ENCODE results near the gene ZNF24.

The ZNF24 gene

GRCh38 chr18:35343936-35344735 lies at the start of gene ZNF24:
Gene ZNF24 (minus strand): TSS chr18:35344420. CDS start chr18:35340650, 3,770 bp downstream.
- Mint-ChIP-seq H3K27me3 (no peaks in the 10 kb centered on the region), H3K9me3 (ENCODE audit: low read depth) (no peaks in the 10 kb centered on the region), H3K4me3 (peak within 1 kb of the TSS; percentile 97), H3K27ac (peak within 1 kb of the TSS; percentile 88), H3K36me3 (peaks cover 5% of the 10 kb centered on the region), H3K4me1 (ENCODE audit: low read depth) (peaks cover 49% of the 10 kb centered on the region)

GRCh38 chr18:35393716-35394115 lies 49.5 kb upstream of the ZNF24 start:
- no peaks in the 10 kb centered on the region for H3K4me1 Mint-ChIP-seq (ENCODE audit: low read depth)
- H3K36me3 Mint-ChIP-seq = peaks cover 8% of the 10 kb centered on the region
- H3K27ac Mint-ChIP-seq = no peak overlapping the region
- H3K4me3 Mint-ChIP-seq = no peak overlapping the region
- H3K27me3 Mint-ChIP-seq = peaks cover 6% of the 10 kb centered on the region
- H3K9me3 Mint-ChIP-seq (ENCODE audit: low read depth) = peaks cover 4% of the 10 kb centered on the region

DNA sequence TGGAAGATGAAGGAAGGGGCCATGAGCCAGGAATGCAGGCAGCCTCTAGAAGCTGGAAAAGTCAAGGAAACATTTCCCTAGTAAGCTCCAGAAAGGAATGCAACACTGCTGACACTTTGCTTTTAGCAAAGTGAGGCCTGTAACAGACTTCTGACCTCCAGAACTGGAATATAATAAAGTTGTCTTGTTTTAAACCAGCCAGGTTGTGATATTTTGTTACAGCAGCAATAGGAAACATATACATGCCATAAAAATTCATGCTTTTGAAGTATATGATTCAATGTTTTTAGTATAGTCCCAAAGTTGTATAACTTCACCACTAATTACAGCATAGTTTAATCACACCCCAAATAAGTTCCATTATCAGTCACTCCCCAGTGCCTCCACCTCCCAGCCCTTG lies 48.2 kb upstream of the ZNF24 start:
- peaks cover 2% of the 10 kb centered on the region for H3K27me3 Mint-ChIP-seq
- peaks cover 4% of the 10 kb centered on the region for H3K9me3 Mint-ChIP-seq (ENCODE audit: low read depth)
- no peak overlapping the region for H3K27ac Mint-ChIP-seq
- no peak overlapping the region for H3K4me3 Mint-ChIP-seq
- H3K36me3 Mint-ChIP-seq = peaks cover 6% of the 10 kb centered on the region
- H3K4me1 Mint-ChIP-seq (ENCODE audit: low read depth) = no peaks in the 10 kb centered on the region

GRCh38 chr18:35390951-35391700 lies 46.9 kb upstream of the ZNF24 start:
- Mint-ChIP-seq H3K9me3 (ENCODE audit: low read depth) (peaks cover 4% of the 10 kb centered on the region), H3K4me3 (no peak overlapping the region), H3K4me1 (ENCODE audit: low read depth) (peaks cover 2% of the 10 kb centered on the region), H3K36me3 (peaks cover 6% of the 10 kb centered on the region), H3K27me3 (peaks cover 8% of the 10 kb centered on the region), H3K27ac (no peak overlapping the region)

DNA sequence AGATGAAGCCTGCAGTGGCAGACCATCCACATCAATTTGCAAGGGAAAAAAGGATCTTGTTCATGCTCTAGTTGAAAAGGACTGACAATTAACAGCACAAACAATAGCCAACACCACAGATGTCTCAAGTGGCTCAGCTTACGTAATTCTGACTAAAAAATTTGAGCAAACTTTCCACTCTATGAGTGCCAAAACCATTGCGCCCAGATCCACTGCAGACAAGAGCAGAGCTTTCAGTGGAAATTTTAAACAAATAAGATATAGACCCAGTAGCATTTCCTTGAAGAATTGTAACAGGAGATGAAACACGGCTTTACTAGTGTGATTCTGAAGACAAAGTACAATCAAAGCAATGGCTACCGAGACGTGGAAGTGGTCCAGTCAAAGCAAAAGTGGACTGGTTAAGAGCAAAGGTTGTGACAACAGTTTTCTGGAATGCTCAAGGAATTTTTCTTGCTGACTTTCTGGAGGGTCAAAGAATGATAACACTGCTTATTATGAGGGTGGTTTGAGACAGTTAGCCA lies 44.9 kb upstream of the ZNF24 start:
- Mint-ChIP-seq H3K9me3 (ENCODE audit: low read depth) (peaks cover 4% of the 10 kb centered on the region), H3K4me1 (ENCODE audit: low read depth) (peaks cover 2% of the 10 kb centered on the region), H3K36me3 (peaks cover 3% of the 10 kb centered on the region), H3K4me3 (no peak overlapping the region), H3K27ac (no peak overlapping the region), H3K27me3 (peaks cover 8% of the 10 kb centered on the region)

GRCh38 chr18:35387152-35387571 lies 42.9 kb upstream of the ZNF24 start:
- no peaks in the 10 kb centered on the region for H3K9me3 Mint-ChIP-seq (ENCODE audit: low read depth)
- H3K4me3 Mint-ChIP-seq = no peak overlapping the region
- peaks cover 8% of the 10 kb centered on the region for H3K27me3 Mint-ChIP-seq
- H3K36me3 Mint-ChIP-seq = no peaks in the 10 kb centered on the region
- H3K4me1 Mint-ChIP-seq (ENCODE audit: low read depth) = peaks cover 2% of the 10 kb centered on the region
- H3K27ac Mint-ChIP-seq = no peak overlapping the region

GRCh38 chr18:35386600-35387100 lies 42.4 kb upstream of the ZNF24 start:
- Mint-ChIP-seq H3K4me3 (no peak overlapping the region), H3K4me1 (ENCODE audit: low read depth) (peaks cover 2% of the 10 kb centered on the region), H3K27ac (no peak overlapping the region), H3K36me3 (no peaks in the 10 kb centered on the region), H3K27me3 (peaks cover 8% of the 10 kb centered on the region), H3K9me3 (ENCODE audit: low read depth) (no peaks in the 10 kb centered on the region)

DNA sequence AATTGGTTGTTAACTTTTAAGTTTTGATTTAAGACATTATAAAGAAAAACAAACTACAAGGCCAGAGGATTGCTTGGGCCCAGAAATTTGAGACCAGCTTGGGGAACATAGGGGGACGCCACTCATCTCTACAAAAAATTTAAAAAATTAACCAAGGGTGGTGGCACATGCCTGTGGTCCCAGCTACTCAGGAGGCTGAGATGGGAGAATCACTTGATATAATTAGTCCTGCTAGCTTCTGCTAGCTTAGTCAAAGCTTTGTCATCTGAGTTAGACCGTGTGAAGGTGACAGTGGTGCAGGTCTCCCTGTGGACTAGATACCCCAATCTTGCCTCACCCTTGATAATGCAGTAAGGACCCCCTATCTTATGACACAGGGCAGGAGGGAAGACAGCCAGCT lies 38.9 kb upstream of the ZNF24 start:
- Mint-ChIP-seq H3K4me3 (no peak overlapping the region), H3K27me3 (peaks cover 7% of the 10 kb centered on the region), H3K36me3 (no peaks in the 10 kb centered on the region), H3K27ac (no peak overlapping the region), H3K4me1 (ENCODE audit: low read depth) (peaks cover 2% of the 10 kb centered on the region), H3K9me3 (ENCODE audit: low read depth) (no peaks in the 10 kb centered on the region)

- Mint-ChIP-seq H3K4me1 (ENCODE audit: low read depth) (peaks cover 5% of the 10 kb centered on the region), H3K4me3 (no peak overlapping the region), H3K9me3 (ENCODE audit: low read depth) (no peaks in the 10 kb centered on the region), H3K27ac (no peak overlapping the region), H3K36me3 (no peaks in the 10 kb centered on the region), H3K27me3 (no peaks in the 10 kb centered on the region)
Measured at GRCh38 chr18:35379421-35379820, 35.2 kb upstream of the ZNF24 start.

GRCh38 chr18:35378574-35378896 lies 34.3 kb upstream of the ZNF24 start:
- Mint-ChIP-seq H3K27ac (no peak overlapping the region), H3K4me1 (ENCODE audit: low read depth) (peaks cover 5% of the 10 kb centered on the region), H3K4me3 (peak overlapping the region; percentile 2), H3K9me3 (ENCODE audit: low read depth) (no peaks in the 10 kb centered on the region), H3K36me3 (no peaks in the 10 kb centered on the region), H3K27me3 (no peaks in the 10 kb centered on the region)

DNA sequence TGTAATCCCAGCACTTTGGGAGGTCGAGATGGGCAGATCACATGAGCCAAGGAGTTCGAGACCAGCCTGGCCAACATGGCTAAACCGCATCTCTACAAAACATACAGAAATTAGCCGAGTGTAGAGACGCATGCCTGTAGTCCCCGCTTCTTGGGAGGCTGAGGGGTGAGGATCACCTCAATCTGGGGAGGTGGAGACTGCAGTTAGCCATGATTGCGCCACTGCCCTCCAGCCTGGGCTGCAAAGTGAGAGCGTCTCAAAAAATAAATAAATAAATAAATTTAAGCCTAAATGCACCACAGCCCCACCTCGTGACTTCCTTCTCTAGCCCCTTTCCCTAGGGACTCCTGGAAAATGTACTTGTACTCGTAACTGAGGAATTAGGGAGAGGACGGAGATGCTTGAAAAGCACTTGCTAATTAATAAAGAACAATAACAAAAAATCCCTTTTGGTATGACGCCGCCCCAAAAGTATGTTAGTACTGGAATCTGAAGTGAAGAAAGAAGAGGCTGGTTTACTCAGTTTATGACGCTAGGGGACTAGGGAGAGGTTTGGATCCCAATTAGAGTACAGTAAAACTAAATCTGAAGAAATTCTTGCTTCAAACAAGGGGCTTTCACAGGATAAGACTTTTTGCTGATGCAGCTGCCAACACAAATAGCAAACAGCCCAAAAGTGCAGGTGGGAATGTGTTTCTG lies 33.8 kb upstream of the ZNF24 start:
- peak overlapping the region; percentile 78 for H3K4me3 Mint-ChIP-seq
- peaks cover 5% of the 10 kb centered on the region for H3K4me1 Mint-ChIP-seq (ENCODE audit: low read depth)
- H3K27ac Mint-ChIP-seq = no peak overlapping the region
- H3K9me3 Mint-ChIP-seq (ENCODE audit: low read depth) = no peaks in the 10 kb centered on the region
- H3K36me3 Mint-ChIP-seq = no peaks in the 10 kb centered on the region
- no peaks in the 10 kb centered on the region for H3K27me3 Mint-ChIP-seq

- H3K4me3 Mint-ChIP-seq = peak within 1 kb of the TSS; percentile 85
- peaks cover 5% of the 10 kb centered on the region for H3K4me1 Mint-ChIP-seq (ENCODE audit: low read depth)
- no peaks in the 10 kb centered on the region for H3K9me3 Mint-ChIP-seq (ENCODE audit: low read depth)
- no peaks in the 10 kb centered on the region for H3K36me3 Mint-ChIP-seq
- no peaks in the 10 kb centered on the region for H3K27me3 Mint-ChIP-seq
- H3K27ac Mint-ChIP-seq = peak within 1 kb of the TSS; percentile 38
Measured at GRCh38 chr18:35376742-35377695, 32.8 kb upstream of the ZNF24 start, which contains the start of gene ZNF396. Gene ZNF396 (minus strand): TSS chr18:35377337. CDS start chr18:35374292, 3,045 bp downstream.

DNA sequence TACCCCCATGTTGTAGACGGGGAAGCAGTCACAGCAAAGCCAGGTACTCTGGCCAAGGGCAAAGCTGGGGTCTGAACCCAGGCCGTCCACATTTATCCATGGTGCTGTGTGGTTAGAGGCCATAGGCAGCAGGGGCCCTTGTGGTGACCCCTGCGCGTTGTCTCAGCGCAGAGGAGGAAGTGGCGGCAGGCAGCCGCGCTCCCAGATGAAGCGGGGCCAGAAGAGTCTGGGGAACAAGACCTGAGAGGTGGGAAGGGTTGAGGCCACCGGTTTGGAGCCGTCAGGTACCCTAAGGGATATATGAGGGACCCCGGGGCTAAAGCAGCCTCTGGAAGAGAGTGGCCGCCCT lies 32.1 kb upstream of the ZNF24 start:
- Mint-ChIP-seq H3K9me3 (ENCODE audit: low read depth) (no peaks in the 10 kb centered on the region), H3K4me1 (ENCODE audit: low read depth) (peaks cover 5% of the 10 kb centered on the region), H3K4me3 (peak overlapping the region; percentile 85), H3K36me3 (no peaks in the 10 kb centered on the region), H3K27me3 (no peaks in the 10 kb centered on the region), H3K27ac (no peak overlapping the region)

DNA sequence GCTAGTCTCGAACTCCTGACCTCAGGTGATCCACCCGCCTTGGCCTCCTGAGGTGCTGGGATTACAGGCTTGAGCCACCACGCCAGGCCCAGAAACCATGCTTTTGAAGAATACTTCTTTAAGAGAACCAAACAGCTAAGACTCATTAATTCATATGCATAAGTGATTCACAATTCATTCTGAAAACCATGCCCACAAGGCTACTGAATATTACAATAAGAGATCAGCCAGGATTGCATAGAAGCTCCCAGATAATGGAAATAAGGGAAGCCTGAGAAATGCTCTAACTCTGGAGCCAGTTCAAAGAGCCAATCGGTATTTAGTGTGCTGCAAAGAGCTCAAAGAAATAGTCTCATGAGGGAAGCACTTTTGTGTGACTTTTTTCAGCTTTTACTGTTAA lies 30.5 kb upstream of the ZNF24 start:
- H3K9me3 Mint-ChIP-seq (ENCODE audit: low read depth) = no peaks in the 10 kb centered on the region
- peaks cover 5% of the 10 kb centered on the region for H3K4me1 Mint-ChIP-seq (ENCODE audit: low read depth)
- H3K27ac Mint-ChIP-seq = no peak overlapping the region
- no peaks in the 10 kb centered on the region for H3K27me3 Mint-ChIP-seq
- H3K36me3 Mint-ChIP-seq = no peaks in the 10 kb centered on the region
- no peak overlapping the region for H3K4me3 Mint-ChIP-seq
